Measurements from ENCODE around the gene TPI1.

The TPI1 gene

GRCh38 chr12:6867413-6868210, at the start of gene TPI1:
TSS of gene TPI1 (plus strand) at chr12:6867531. CDS start at chr12:6867567, 36 bp downstream.
- DNase-seq: peak; percentile 89

DNA sequence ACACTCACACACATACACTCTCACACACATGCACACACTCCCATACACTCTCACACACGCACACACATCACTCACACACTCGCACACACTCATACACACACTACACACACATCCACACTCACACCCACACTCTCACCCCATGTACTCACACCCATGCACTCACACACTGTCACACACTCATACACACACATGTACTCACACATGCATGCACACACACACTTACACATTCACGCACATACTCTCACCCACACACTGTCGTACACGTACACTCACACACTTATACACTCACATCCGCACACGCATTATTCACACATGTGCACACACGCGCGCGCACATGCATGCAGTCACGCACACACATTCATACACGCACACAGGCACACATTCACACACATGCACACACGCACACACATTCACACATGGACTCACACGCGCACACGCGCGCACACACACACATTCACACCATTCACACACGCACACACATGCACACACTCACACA, 49.6 kb upstream of the TPI1 start:
- no peak for DNase-seq

- DNase-seq: no peak
These were observed 49.1 kb upstream of the TPI1 start for GRCh38 chr12:6818222-6818621.

DNA sequence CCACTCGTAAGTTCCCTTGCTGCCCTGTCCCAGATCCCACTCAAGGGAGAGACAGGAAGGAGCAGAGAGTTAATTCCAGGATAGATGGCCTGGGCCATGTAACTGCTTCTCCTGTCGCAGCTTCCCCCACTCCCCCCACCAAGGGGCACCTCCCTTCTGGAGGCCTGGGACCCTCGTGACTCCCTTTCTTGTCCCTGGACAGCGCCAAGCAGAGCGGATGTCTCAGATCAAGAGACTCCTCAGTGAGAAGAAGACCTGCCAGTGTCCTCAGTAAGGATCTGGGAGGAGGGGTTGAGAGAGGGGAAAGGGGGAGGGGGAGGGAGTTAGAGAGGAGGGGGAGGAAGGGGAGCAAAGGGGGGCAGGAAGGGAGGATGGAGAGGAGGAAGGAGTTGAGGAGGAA, 48.7 kb upstream of the TPI1 start:
- DNase-seq: no peak

GRCh38 chr12:6819106-6820030, 48.0 kb upstream of the TPI1 start:
- no peak for DNase-seq

- no peak for DNase-seq
These were observed 47.2 kb upstream of the TPI1 start for GRCh38 chr12:6820166-6820565.

- DNase-seq: peak; percentile 34
These were observed 45.5 kb upstream of the TPI1 start, which contains the start of gene GPR162 for GRCh38 chr12:6821591-6822425. TSS of gene GPR162 (plus strand) at chr12:6821821. CDS start at chr12:6823899, 2,078 bp downstream.

DNA sequence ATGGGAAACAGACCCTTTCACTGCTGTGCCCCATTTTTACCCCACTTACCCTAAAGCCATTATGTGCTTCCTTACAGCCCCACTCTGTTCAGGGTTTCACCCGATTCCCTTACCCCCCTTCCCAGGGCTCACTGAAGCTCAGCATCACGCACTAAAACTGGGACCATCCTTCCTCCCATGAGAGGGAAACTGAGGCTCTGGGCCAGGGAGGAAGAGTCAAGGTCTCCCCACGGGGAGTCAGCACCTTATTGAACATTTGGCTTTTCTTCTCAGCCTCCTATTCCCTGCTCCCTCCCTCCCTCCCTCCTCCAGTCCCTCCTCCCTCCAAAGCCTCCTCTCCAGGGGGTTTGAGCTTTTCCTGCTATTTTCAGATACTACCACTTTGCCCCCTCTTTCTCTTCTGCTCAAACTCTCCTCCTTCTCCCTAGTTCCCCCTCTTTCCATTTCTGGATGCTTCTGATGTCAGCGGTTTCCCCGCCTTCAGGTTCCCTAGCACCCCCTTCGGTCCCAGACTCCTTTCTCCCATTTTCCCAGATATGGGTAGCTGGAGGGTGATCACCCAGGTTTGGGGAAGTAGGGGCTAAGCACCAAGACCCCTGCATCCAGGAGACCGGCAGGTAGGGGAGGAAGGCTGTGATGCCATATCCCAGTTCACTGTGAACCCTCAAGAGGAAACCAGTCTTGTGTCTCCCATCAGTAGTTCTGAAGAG, 44.8 kb upstream of the TPI1 start:
- DNase-seq: no peak

DNA sequence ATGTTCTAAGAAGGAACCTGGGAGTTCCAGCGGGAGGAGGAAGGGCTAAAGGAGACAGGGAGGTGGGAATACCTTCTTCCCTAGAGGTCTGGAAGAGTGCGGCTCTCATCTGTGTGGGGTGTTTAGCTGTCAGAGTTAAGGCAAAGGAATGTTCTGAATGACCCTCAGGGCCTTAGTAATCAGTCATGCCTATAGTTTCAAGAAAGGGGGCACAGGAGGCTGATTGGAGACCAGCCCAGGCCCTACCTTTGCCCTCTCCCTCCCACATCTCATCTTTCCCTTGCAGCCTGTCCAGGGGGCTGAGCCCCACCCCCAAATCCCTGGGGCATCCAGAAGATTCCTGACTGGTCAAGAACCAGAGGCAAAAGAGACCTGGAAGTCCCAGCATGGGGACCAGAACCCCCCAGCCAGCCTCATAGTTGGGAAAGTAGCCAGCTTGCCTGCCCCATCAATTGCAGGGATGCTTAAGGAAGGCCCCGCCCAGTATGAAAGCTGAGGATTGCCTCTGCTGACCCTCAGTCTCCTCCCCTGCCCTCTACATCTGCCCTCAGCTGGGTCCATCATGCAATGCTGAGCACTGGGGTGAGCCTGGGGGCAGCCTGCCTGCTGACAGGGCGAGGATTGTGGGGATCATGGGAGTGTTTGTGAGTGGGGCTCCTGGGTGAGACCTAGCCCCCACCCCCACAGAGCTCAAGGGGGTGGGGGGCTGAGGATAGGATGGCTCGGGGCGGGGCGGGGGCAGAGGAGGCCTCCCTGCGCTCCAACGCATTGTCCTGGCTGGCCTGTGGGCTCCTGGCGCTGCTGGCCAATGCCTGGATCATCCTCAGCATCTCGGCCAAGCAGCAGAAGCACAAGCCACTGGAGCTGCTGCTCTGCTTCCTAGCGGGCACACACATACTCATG, 43.9 kb upstream of the TPI1 start:
- no peak for DNase-seq

DNA sequence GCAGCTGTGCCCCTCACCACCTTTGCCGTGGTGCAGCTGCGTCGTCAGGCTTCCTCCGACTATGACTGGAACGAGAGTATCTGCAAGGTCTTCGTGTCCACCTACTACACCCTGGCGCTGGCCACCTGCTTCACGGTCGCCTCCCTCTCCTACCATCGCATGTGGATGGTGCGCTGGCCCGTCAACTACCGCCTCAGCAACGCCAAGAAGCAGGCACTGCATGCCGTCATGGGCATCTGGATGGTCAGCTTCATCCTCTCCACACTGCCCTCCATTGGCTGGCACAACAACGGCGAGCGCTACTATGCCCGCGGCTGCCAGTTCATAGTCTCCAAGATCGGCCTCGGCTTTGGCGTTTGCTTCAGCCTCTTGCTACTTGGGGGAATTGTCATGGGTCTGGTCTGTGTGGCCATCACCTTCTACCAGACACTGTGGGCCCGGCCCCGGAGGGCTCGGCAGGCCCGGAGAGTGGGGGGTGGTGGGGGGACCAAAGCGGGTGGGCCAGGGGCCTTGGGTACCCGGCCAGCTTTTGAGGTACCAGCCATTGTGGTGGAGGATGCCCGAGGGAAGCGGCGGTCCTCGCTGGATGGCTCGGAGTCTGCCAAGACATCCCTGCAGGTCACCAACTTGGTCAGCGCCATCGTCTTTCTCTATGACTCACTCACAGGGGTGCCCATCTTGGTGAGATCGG, 43.1 kb upstream of the TPI1 start:
- no peak for DNase-seq

DNA sequence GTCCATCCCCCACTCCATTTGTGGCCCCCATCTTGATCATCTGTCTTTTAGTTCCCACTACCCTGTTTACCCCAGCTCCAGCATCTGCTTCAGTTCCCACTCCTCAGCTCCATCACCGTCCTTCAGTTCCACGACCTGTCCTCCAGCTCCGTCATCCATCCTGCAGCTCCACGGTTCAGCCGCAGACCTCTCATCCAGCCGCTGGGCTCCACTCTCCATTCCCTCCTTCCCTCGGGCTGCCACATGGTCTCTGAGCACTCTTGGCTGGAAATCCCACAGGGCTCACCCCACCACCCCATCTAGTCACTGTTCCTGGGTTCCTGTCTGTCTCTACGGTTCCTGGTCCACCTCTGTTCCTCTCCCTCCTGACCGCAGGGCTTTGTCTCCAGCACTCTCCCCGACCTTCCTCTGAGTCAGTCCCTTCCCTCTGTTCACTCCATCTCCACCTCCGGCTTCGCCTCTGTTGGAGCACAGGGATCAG, 42.4 kb upstream of the TPI1 start:
- no peak for DNase-seq

DNA sequence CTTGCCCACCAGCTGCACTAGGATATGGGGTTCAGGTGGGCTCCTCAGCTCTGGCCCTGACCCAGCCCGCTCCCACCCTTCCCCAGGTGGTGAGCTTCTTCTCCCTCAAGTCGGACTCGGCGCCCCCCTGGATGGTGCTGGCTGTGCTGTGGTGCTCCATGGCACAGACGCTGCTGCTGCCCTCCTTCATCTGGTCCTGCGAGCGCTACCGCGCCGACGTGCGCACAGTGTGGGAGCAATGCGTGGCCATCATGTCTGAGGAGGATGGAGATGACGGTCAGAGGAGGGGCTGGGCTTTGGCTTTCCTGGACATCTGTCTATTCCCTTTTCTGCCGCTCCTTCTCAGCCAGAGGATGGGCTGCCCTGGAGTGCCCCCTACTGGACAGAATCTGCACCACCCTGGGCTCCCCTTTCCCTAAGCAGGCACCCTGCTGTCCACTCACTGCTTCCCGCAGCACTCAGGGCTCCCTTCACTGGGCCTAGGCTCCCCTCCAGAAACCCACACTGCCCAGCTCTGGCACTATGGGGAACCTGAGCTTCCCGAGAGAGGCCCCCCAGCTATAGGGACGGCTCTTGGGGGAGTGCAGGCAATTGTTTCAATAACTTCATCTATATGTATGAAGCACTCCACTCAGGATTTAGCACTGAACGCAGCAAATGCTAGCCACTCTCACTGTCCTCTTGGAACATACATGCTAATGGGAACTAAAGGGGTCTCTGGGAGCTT, 41.8 kb upstream of the TPI1 start:
- peak; percentile 88 for DNase-seq

- DNase-seq: no peak
These were observed 41.1 kb upstream of the TPI1 start for GRCh38 chr12:6826125-6826733.

GRCh38 chr12:6826734-6827436, 40.4 kb upstream of the TPI1 start:
- DNase-seq: no peak

GRCh38 chr12:6827437-6827911, 39.9 kb upstream of the TPI1 start:
- peak; percentile 72 for DNase-seq

DNA sequence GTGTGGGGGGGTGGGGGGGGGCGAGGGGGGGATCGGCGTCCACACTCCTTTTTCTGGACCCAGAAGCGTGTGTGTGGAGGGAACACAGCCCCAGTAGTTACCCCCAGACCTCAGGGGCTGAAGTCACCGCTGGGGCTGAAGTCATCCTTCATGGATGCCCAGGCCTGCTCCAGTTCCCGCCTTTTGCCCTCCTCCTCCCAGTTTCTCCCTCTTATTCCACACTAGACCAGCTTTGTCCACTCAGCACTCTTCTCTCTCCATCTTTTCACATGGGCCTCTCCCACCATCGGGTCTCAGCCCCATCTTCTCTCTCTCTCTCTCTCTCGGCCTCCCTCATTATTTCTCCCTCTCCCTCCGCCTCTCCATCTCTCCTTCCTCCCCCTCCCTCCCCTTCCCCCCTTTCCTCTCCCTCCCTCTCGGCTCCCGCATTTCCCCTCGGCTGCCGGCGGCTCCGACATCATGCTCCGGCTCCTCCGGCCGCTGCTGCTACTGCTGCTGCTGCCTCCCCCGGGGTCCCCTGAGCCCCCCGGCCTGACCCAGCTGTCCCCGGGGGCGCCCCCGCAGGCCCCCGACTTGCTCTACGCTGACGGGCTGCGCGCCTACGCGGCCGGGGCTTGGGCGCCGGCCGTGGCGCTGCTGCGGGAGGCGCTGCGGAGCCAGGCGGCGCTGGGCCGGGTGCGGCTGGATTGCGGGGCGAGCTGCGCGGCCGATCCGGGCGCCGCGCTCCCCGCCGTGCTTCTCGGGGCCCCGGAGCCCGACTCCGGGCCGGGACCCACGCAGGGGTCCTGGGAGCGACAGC, 39.1 kb upstream of the TPI1 start, which contains the start of gene P3H3:
Gene P3H3 (plus strand): TSS at position 426 of the 799 bp plus-strand sequence. CDS start 34 bp downstream, at position 460.
- DNase-seq: no peak

Measured in CD4-positive, alpha-beta T cell treated with Interleukin-17A for 4 hours (primary cell).